Activated B cell treated with CpG ODN at 0.5 μM for 24 hours (primary cell): ENCODE data around the gene ICOSLG. TPM values are rescaled to one million over a fixed set of nuclear protein-coding genes. Genes with fewer than 3 reads are reported as not detected.

Experiments
- ATAC-seq: fragments of 200-7000 bp; cut with Tn5 transposase; one replicate; pipeline ENCODE4 v1.10.0; 2021; ENCODE audit warnings: low read depth, mild to moderate bottlenecking, moderate library complexity
- CTCF ChIA-PET: fragments of 350-600 bp; sonication (Branson Sonifier 250); formaldehyde crosslinking; loops from one replicate; lab custom pipeline; 2021; ENCODE audit warnings: antibody characterized with exemption; lab: Charles Lee
- POLR2A ChIA-PET: fragments of 350-600 bp; sonication (Branson Sonifier 250); formaldehyde crosslinking; loops from one replicate; lab custom pipeline; 2021; ENCODE audit warnings: antibody characterized with exemption; lab: Charles Lee
- DNase-seq: peaks from one replicate; pipeline ENCODE4 v3.0.0; 2022
- H3K27ac Mint-ChIP-seq: one replicate; pipeline ENCODE4 v1.8.0; 2020; ENCODE audit warnings: mixed read lengths
- H3K27me3 Mint-ChIP-seq: one replicate; pipeline ENCODE4 v1.8.0; 2021; ENCODE audit warnings: mixed read lengths
- H3K36me3 Mint-ChIP-seq: one replicate; pipeline ENCODE4 v1.8.0; 2021; ENCODE audit warnings: low read depth, mixed read lengths
- H3K4me1 Mint-ChIP-seq: one replicate; pipeline ENCODE4 v1.8.0; 2021; ENCODE audit warnings: mixed read lengths
- H3K4me3 Mint-ChIP-seq: one replicate; pipeline ENCODE4 v1.8.0; 2020; ENCODE audit warnings: mild to moderate bottlenecking, mixed read lengths
- H3K9me3 Mint-ChIP-seq: one replicate; pipeline ENCODE4 v1.8.0; 2020; ENCODE audit warnings: mixed read lengths
- CTCF ChIP-seq: fragments of 200-600 bp; IDR thresholded peaks from one replicate; pipeline ENCODE4 v1.8.0; 2022; ENCODE audit warnings: antibody characterized with exemption, mild to moderate bottlenecking
- intact Hi-C: fragments of 100-400 bp; cut with micrococcal nuclease; formaldehyde crosslinking; loops from one replicate; pipeline ENCODE4 v1.15.1; 2024
- total RNA-seq: library from RNA; stranded (reverse); gene quantifications from 2 replicates; pipeline ENCODE4 v1.2.3, GENCODE V29; 2022

The ICOSLG gene
- total RNA-seq, 1 donor from 2014 or later: 40.9 TPM

- peaks cover 3% of the 10 kb centered on the region for H3K27me3 Mint-ChIP-seq
- CTCF ChIA-PET: no interaction called here
- TF ChIP-seq CTCF: no peak
- intact Hi-C loops: no loop called here
- DNase-seq (no peak), ATAC-seq (no peak)
- H3K36me3 Mint-ChIP-seq: no peaks in the 10 kb centered on the region
- no peak overlapping the region for H3K27ac Mint-ChIP-seq
- POLR2A ChIA-PET: no interaction called here
- H3K9me3 Mint-ChIP-seq: no peaks in the 10 kb centered on the region
- H3K4me3 Mint-ChIP-seq: no peak overlapping the region
- peaks cover 11% of the 10 kb centered on the region for H3K4me1 Mint-ChIP-seq
Measured at GRCh38 chr21:44279354-44280260, 38.9 kb upstream of the ICOSLG start.

- H3K4me3 Mint-ChIP-seq: no peak overlapping the region
Measured at GRCh38 chr21:44275041-44275440, 34.3 kb upstream of the ICOSLG start.

GRCh38 chr21:44273046-44273445, 32.3 kb upstream of the ICOSLG start:
- Mint-ChIP-seq H3K27ac (no peak overlapping the region), H3K9me3 (no peaks in the 10 kb centered on the region), H3K27me3 (peaks cover 1% of the 10 kb centered on the region), H3K36me3 (no peaks in the 10 kb centered on the region), H3K4me1 (peaks cover 2% of the 10 kb centered on the region), H3K4me3 (no peak overlapping the region)
- POLR2A ChIA-PET: no interaction called here
- CTCF ChIA-PET: no interaction called here
- TF ChIP-seq CTCF: no peak
- ATAC-seq (no peak), DNase-seq (no peak)
- intact Hi-C loops: no loop called here

More at GRCh38 chr21:44275041-44275440, 34.3 kb upstream of the ICOSLG start:
- DNase-seq (no peak), ATAC-seq (no peak)
- ChIA-PET POLR2A (no interaction called here), CTCF (no interaction called here)
- Mint-ChIP-seq H3K9me3 (no peaks in the 10 kb centered on the region), H3K4me1 (peaks cover 3% of the 10 kb centered on the region), H3K27ac (no peak overlapping the region), H3K36me3 (no peaks in the 10 kb centered on the region), H3K27me3 (peaks cover 3% of the 10 kb centered on the region)
- no peak for TF ChIP-seq CTCF
- intact Hi-C loops: no loop called here

GRCh38 chr21:44272284-44272858, 31.6 kb upstream of the ICOSLG start:
- intact Hi-C loops: no loop called here
- CTCF ChIA-PET: no interaction called here
- ATAC-seq: no peak
- POLR2A ChIA-PET: no interaction called here
- H3K36me3 Mint-ChIP-seq: no peaks in the 10 kb centered on the region
- peaks cover 6% of the 10 kb centered on the region for H3K4me1 Mint-ChIP-seq
- DNase-seq: no peak
- no peak overlapping the region for H3K27ac Mint-ChIP-seq
- no peaks in the 10 kb centered on the region for H3K9me3 Mint-ChIP-seq
- H3K27me3 Mint-ChIP-seq: peaks cover 1% of the 10 kb centered on the region
- no peak overlapping the region for H3K4me3 Mint-ChIP-seq
- TF ChIP-seq CTCF: no peak

- ChIA-PET CTCF (no interaction called here), POLR2A (no interaction called here)
- Mint-ChIP-seq H3K4me1 (peaks cover 7% of the 10 kb centered on the region), H3K9me3 (no peaks in the 10 kb centered on the region), H3K27me3 (peaks cover 1% of the 10 kb centered on the region), H3K36me3 (no peaks in the 10 kb centered on the region), H3K4me3 (no peak overlapping the region), H3K27ac (no peak overlapping the region)
- DNase-seq (no peak), ATAC-seq (no peak)
- intact Hi-C loops: no loop called here
- TF ChIP-seq CTCF: no peak
Measured at GRCh38 chr21:44271558-44272283, 31.0 kb upstream of the ICOSLG start.
